Measurements from ENCODE around the gene STK4.

STK4 gene

GRCh38 chr20:45091366-45091765, 125.1 kb downstream of the STK4 start:
- no peak for DNase-seq

GRCh38 chr20:45092898-45093297, 126.6 kb downstream of the STK4 start:
- DNase-seq: no peak

GRCh38 chr20:45094201-45094600, 127.9 kb downstream of the STK4 start:
- no peak for DNase-seq

GRCh38 chr20:45094864-45095574, 128.7 kb downstream of the STK4 start:
- no peak for DNase-seq

- DNase-seq: peak; percentile 43
Measured at GRCh38 chr20:45095805-45096238, 129.5 kb downstream of the STK4 start.

- no peak for DNase-seq
Measured at GRCh38 chr20:45096781-45097180, 130.5 kb downstream of the STK4 start.

GRCh38 chr20:45097485-45098102, 131.3 kb downstream of the STK4 start:
- DNase-seq: peak; percentile 82

GRCh38 chr20:45098103-45098773, 131.9 kb downstream of the STK4 start:
- DNase-seq: peak; percentile 83

- DNase-seq: peak; percentile 69
Measured at GRCh38 chr20:45100563-45101245, 134.4 kb downstream of the STK4 start, which contains the start of gene KCNS1. Gene KCNS1 (minus strand): TSS chr20:45101127. CDS start chr20:45099236, 1,891 bp downstream.

GRCh38 chr20:45101333-45101850, 135.1 kb downstream of the STK4 start:
- no peak for DNase-seq

- DNase-seq: no peak
Measured at GRCh38 chr20:45103072-45103471, 136.8 kb downstream of the STK4 start.

GRCh38 chr20:45104786-45105185, 138.5 kb downstream of the STK4 start:
- no peak for DNase-seq

- no peak for DNase-seq
Measured at GRCh38 chr20:45105317-45105716, 139.0 kb downstream of the STK4 start.

GRCh38 chr20:45109634-45110033, 143.3 kb downstream of the STK4 start:
- no peak for DNase-seq

GRCh38 chr20:45110301-45110700, 144.0 kb downstream of the STK4 start:
- DNase-seq: no peak

GRCh38 chr20:45111285-45111684, 145.0 kb downstream of the STK4 start:
- peak; percentile 72 for DNase-seq

- peak; percentile 47 for DNase-seq
Measured at GRCh38 chr20:45111799-45112471, 145.6 kb downstream of the STK4 start.

- DNase-seq: no peak
Measured at GRCh38 chr20:45112754-45113153, 146.4 kb downstream of the STK4 start.

- no peak for DNase-seq
Measured at GRCh38 chr20:45113865-45114264, 147.6 kb downstream of the STK4 start.

GRCh38 chr20:45114465-45115385, 148.4 kb downstream of the STK4 start, which contains the start of gene WFDC5:
Gene WFDC5 (minus strand): TSS chr20:45115174. CDS start chr20:45115083, 91 bp downstream.
- DNase-seq: peak; percentile 9

GRCh38 chr20:45115386-45115774, 149.1 kb downstream of the STK4 start:
- no peak for DNase-seq
